Trophoblast cell (in vitro differentiated cells and primary cell): ENCODE results near the gene MPPED1.

ENCODE experiments used
- DNase-seq, 2 donors: peaks; one replicate each; pipeline ENCODE4 v3.0.0-alpha.2; 2016
- H2AFZ ChIP-seq: 2 replicates; pipeline ENCODE4 v1.6.1; 2013; ENCODE audit warnings: low read length, moderate library complexity, mild to moderate bottlenecking; ENCODE audit not compliant: insufficient read depth, poor library complexity
- H2AK5ac ChIP-seq: 2 replicates; pipeline ENCODE4 v1.6.1; 2013; ENCODE audit warnings: mild to moderate bottlenecking, low read length
- H2BK120ac ChIP-seq: 2 replicates; pipeline ENCODE4 v1.6.1; 2013; ENCODE audit warnings: low read length, mild to moderate bottlenecking, moderate library complexity; ENCODE audit not compliant: insufficient read depth, poor library complexity
- H2BK12ac ChIP-seq: 2 replicates; pipeline ENCODE4 v1.6.1; 2013; ENCODE audit warnings: mild to moderate bottlenecking, low read length, moderate library complexity
- H2BK5ac ChIP-seq: 2 replicates; pipeline ENCODE4 v1.6.1; 2013; ENCODE audit warnings: low read length, low read depth, moderate library complexity, mild to moderate bottlenecking; ENCODE audit not compliant: poor library complexity
- H3K14ac ChIP-seq: 2 replicates; pipeline ENCODE4 v1.6.1; 2013; ENCODE audit warnings: mild to moderate bottlenecking, low read length
- H3K18ac ChIP-seq: 2 replicates; pipeline ENCODE4 v1.6.1; 2013; ENCODE audit warnings: mild to moderate bottlenecking, low read length
- H3K23ac ChIP-seq: 2 replicates; pipeline ENCODE4 v1.6.1; 2013; ENCODE audit warnings: low read length
- H3K27ac ChIP-seq: 2 replicates; pipeline ENCODE4 v1.5.1; 2013; ENCODE audit warnings: low read depth, mild to moderate bottlenecking, inconsistent platforms, low read length, moderate library complexity
- H3K27me3 ChIP-seq: 2 replicates; pipeline ENCODE4 v1.6.1; 2013; ENCODE audit warnings: inconsistent platforms, mild to moderate bottlenecking, low read length, moderate library complexity; ENCODE audit not compliant: insufficient read depth
- H3K36me3 ChIP-seq, 2 experiments: 1 replicate in 1 of 2; 2 replicates in 1 of 2; pipeline ENCODE4 v1.6.1; 2013; ENCODE audit warnings: low read length in 2 of 2, mild to moderate bottlenecking in 2 of 2, moderate library complexity in 1 of 2; ENCODE audit not compliant: insufficient read depth in 2 of 2, control insufficient read depth in 1 of 2
- H3K4ac ChIP-seq: 2 replicates; pipeline ENCODE4 v1.6.1; 2013; ENCODE audit warnings: low read depth, mild to moderate bottlenecking, low read length, moderate library complexity
- H3K4me1 ChIP-seq, 2 experiments: 1 replicate in 1 of 2; 2 replicates in 1 of 2; pipeline ENCODE4 v1.6.1; 2013; ENCODE audit warnings: low read length in 2 of 2, mild to moderate bottlenecking in 2 of 2, moderate library complexity in 1 of 2; ENCODE audit not compliant: insufficient read depth in 2 of 2, control insufficient read depth in 1 of 2
- H3K4me2 ChIP-seq: 2 replicates; pipeline ENCODE4 v1.6.1; 2013; ENCODE audit warnings: inconsistent platforms, mild to moderate bottlenecking, low read length, moderate library complexity
- H3K4me3 ChIP-seq: 2 replicates; pipeline ENCODE4 v1.5.1; 2013; ENCODE audit warnings: mild to moderate bottlenecking, low read depth, low read length, inconsistent platforms
- H3K79me1 ChIP-seq: one replicate; pipeline ENCODE4 v1.6.1; 2013; ENCODE audit warnings: low read length
- H3K79me2 ChIP-seq: 2 replicates; pipeline ENCODE4 v1.6.1; 2013; ENCODE audit warnings: low read length, mild to moderate bottlenecking; ENCODE audit not compliant: control insufficient read depth, insufficient read depth, poor library complexity
- H3K9ac ChIP-seq: 2 replicates; pipeline ENCODE4 v1.6.1; 2013; ENCODE audit warnings: mild to moderate bottlenecking, low read length
- H3K9me3 ChIP-seq: 2 replicates; pipeline ENCODE4 v1.6.1; 2013; ENCODE audit warnings: low read depth, mild to moderate bottlenecking, control low read depth, inconsistent platforms, low read length; ENCODE audit not compliant: insufficient read depth
- H4K12ac ChIP-seq: 2 replicates; pipeline ENCODE4 v1.6.1; 2013; ENCODE audit warnings: low read depth, mild to moderate bottlenecking, low read length, moderate library complexity
- H4K8ac ChIP-seq: 2 replicates; pipeline ENCODE4 v1.6.1; 2013; ENCODE audit warnings: low read depth, mild to moderate bottlenecking, low read length, moderate library complexity
- H4K91ac ChIP-seq: one replicate; pipeline ENCODE4 v1.6.1; 2013; ENCODE audit warnings: low read depth, mild to moderate bottlenecking, low read length, moderate library complexity
- WGBS: extraction: QIAGEN DNeasy Blood & Tissue Kit; methylation state at CpG from one replicate; pipeline ENCODE4 v1.1.7; 2013; ENCODE audit warnings: missing lambda C conversion rate; ENCODE audit not compliant: insufficient read length, insufficient coverage; ENCODE audit errors: extremely low coverage; 5-methylcytosine and 5-hydroxymethylcytosine counted together

Gene MPPED1

GRCh38 chr22:43505423-43505822, 93.6 kb downstream of the MPPED1 start:
- H3K27me3 ChIP-seq: no peaks in the 10 kb centered on the region
- no peak overlapping the region for H2AFZ ChIP-seq
- no CpG with 5 or more reads among the region's 14 CpGs for WGBS
- H3K79me2 ChIP-seq: no peaks in the 10 kb centered on the region
- no peak overlapping the region for H3K9ac ChIP-seq
- no peak overlapping the region for H3K18ac ChIP-seq
- no peak overlapping the region for H2AK5ac ChIP-seq
- no peak overlapping the region for H3K4me2 ChIP-seq
- H3K27ac ChIP-seq: no peak overlapping the region
- no peak for DNase-seq
- no peak overlapping the region for H4K91ac ChIP-seq
- no peak overlapping the region for H2BK5ac ChIP-seq
- H4K8ac ChIP-seq: no peak overlapping the region
- peaks cover 20% of the 10 kb centered on the region for H3K9me3 ChIP-seq
- H3K79me1 ChIP-seq: no peaks in the 10 kb centered on the region
- H4K12ac ChIP-seq: no peak overlapping the region
- H3K4me1 ChIP-seq: no peaks in the 10 kb centered on the region
- H3K14ac ChIP-seq: no peak overlapping the region
- H2BK12ac ChIP-seq: no peak overlapping the region
- H3K23ac ChIP-seq: no peak overlapping the region
- no peak overlapping the region for H2BK120ac ChIP-seq
- no peak overlapping the region for H3K4me3 ChIP-seq
- no peaks in the 10 kb centered on the region for H3K36me3 ChIP-seq
- H3K4ac ChIP-seq: no peak overlapping the region

DNA sequence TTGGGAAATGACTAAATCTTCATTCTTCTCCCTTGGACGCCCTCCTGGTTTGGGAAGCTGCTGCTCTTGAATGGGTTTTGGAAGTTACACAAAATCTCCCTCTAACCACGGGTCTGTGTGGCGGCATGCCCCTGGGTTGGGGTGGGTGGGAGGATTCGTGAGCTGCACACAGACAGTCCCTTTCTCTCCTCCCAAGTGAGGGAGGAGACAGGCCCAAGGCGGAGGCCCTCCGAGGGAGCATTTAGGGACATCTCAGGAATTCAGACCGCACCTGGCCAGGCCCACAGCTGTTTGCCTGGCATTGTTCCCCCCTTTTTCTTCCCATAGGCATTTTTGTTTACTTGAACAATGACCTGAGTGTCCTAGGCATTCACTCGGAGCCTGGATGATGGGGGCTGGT, 94.1 kb downstream of the MPPED1 start:
- Histone ChIP-seq H2AK5ac (no peak overlapping the region), H3K9me3 (peaks cover 19% of the 10 kb centered on the region), H3K23ac (no peak overlapping the region), H2BK5ac (no peak overlapping the region), H3K79me1 (no peaks in the 10 kb centered on the region), H3K4me3 (no peak overlapping the region), H2BK120ac (no peak overlapping the region), H3K14ac (no peak overlapping the region), H3K27ac (no peak overlapping the region), H3K9ac (no peak overlapping the region), H4K12ac (no peak overlapping the region), H3K36me3 (no peaks in the 10 kb centered on the region), H2AFZ (no peak overlapping the region), H4K8ac (no peak overlapping the region), H3K4ac (no peak overlapping the region), H3K79me2 (no peaks in the 10 kb centered on the region), H2BK12ac (no peak overlapping the region), H3K4me1 (no peaks in the 10 kb centered on the region), H4K91ac (no peak overlapping the region), H3K18ac (no peak overlapping the region), H3K27me3 (no peaks in the 10 kb centered on the region), H3K4me2 (no peak overlapping the region)
- DNase-seq: no peak
- no CpG with 5 or more reads among the region's 8 CpGs for WGBS

DNA sequence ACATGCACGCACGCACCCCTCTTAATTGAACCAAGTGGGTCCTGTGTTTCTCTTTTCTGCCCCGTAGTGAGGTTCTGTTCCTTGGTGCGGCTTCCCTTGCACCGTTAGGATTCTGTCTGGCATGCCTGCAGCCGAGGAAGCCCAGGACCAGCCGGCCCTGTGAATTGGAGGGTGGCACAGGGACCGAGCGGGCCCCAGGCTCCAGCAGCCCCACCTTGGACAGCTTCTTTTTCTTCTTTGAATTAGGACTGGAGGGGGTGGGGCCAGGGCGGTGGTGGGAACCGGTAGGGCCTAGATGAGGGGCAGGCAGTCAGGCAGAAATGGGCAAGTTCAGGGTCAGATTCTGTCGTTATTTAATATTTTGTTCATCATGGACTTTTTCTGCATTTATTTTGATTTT, 94.7 kb downstream of the MPPED1 start:
- H2BK5ac ChIP-seq: no peak overlapping the region
- no peaks in the 10 kb centered on the region for H3K27me3 ChIP-seq

DNA sequence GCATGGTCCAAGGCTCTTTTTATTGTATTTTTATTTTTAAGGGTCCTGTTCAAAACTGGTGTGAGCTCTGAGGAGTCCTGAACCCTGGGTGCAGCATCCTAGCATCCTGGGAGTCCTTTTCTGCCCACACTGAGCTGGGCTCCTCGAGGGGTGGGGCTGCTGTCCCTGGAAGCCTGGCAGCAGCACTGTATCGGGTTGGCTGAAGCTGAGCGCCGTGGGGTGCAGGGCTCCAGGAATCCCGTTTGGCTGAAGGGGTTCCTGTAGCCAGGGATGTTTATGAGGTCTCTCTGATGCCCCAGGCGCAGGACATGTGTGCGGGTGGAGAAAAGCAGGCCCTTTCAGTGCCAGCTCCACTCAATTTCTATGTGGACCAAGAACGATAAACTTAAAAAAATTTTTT, 95.4 kb downstream of the MPPED1 start:
- Histone ChIP-seq H3K23ac (no peak overlapping the region), H2BK120ac (no peak overlapping the region), H4K8ac (no peak overlapping the region), H3K14ac (no peak overlapping the region), H3K9ac (no peak overlapping the region), H2BK5ac (no peak overlapping the region), H3K9me3 (peaks cover 20% of the 10 kb centered on the region), H2AFZ (no peak overlapping the region), H3K4me1 (no peaks in the 10 kb centered on the region), H3K4me2 (no peak overlapping the region), H2AK5ac (no peak overlapping the region), H3K79me1 (no peaks in the 10 kb centered on the region), H3K18ac (no peak overlapping the region), H4K91ac (no peak overlapping the region), H4K12ac (no peak overlapping the region), H3K79me2 (no peaks in the 10 kb centered on the region), H3K4ac (no peak overlapping the region), H3K27me3 (no peaks in the 10 kb centered on the region), H3K36me3 (no peaks in the 10 kb centered on the region), H3K27ac (no peak overlapping the region), H3K4me3 (no peak overlapping the region), H2BK12ac (no peak overlapping the region)
- no peak for DNase-seq
- no CpG with 5 or more reads among the region's 8 CpGs for WGBS

More for the DNA sequence above, 94.7 kb downstream of the MPPED1 start:
- Histone ChIP-seq H2AFZ (no peak overlapping the region), H3K9ac (no peak overlapping the region), H2BK120ac (no peak overlapping the region), H3K4me2 (no peak overlapping the region), H3K4me3 (no peak overlapping the region), H3K4ac (no peak overlapping the region), H3K23ac (no peak overlapping the region), H4K91ac (no peak overlapping the region), H2BK12ac (no peak overlapping the region), H3K36me3 (no peaks in the 10 kb centered on the region), H3K79me2 (no peaks in the 10 kb centered on the region), H3K14ac (no peak overlapping the region), H3K79me1 (no peaks in the 10 kb centered on the region), H3K4me1 (no peaks in the 10 kb centered on the region), H4K12ac (no peak overlapping the region), H4K8ac (no peak overlapping the region), H3K18ac (no peak overlapping the region), H3K9me3 (peaks cover 19% of the 10 kb centered on the region), H2AK5ac (no peak overlapping the region), H3K27ac (no peak overlapping the region)
- no peak for DNase-seq
- WGBS: no CpG with 5 or more reads among the region's 12 CpGs
